ENCODE data around the gene SLC16A1.
"Not testable (repeated sequence)": the region's sequence is repeated elsewhere in the genome, so short reads cannot be mapped to it uniquely, and the experiment has no call there.

The SLC16A1 gene

GRCh38 chr1:112955773-112956543, at the start of gene SLC16A1:
TSS of gene SLC16A1 (minus strand) at chr1:112956196. CDS start at chr1:112929308, 26,888 bp downstream.
- peak; percentile 82 for DNase-seq

- no peak for DNase-seq
These were observed 48.0 kb upstream of the SLC16A1 start for GRCh38 chr1:113003751-113004690.

- DNase-seq: no peak
These were observed 46.3 kb upstream of the SLC16A1 start for GRCh38 chr1:113002297-113002696.

GRCh38 chr1:112998592-112999235, 42.7 kb upstream of the SLC16A1 start:
- DNase-seq: no peak

- no peak for DNase-seq
These were observed 41.8 kb upstream of the SLC16A1 start for GRCh38 chr1:112997781-112998180.

- no peak for DNase-seq
These were observed 39.9 kb upstream of the SLC16A1 start for GRCh38 chr1:112995890-112996289.

GRCh38 chr1:112995021-112995420, 39.0 kb upstream of the SLC16A1 start:
- not testable (repeated sequence) for DNase-seq

- no peak for DNase-seq
These were observed 36.8 kb upstream of the SLC16A1 start for GRCh38 chr1:112992780-112993179.

GRCh38 chr1:112991402-112992120, 35.6 kb upstream of the SLC16A1 start:
- DNase-seq: no peak

- no peak for DNase-seq
These were observed 34.3 kb upstream of the SLC16A1 start for GRCh38 chr1:112990271-112990670.

GRCh38 chr1:112988367-112988766, 32.4 kb upstream of the SLC16A1 start:
- no peak for DNase-seq

- DNase-seq: no peak
These were observed 29.1 kb upstream of the SLC16A1 start for GRCh38 chr1:112985123-112985522.

GRCh38 chr1:112983537-112984131, 27.6 kb upstream of the SLC16A1 start:
- DNase-seq: no peak

GRCh38 chr1:112982853-112983536, 27.0 kb upstream of the SLC16A1 start:
- DNase-seq: no peak

GRCh38 chr1:112982328-112982727, 26.3 kb upstream of the SLC16A1 start:
- DNase-seq: no peak

GRCh38 chr1:112981834-112982233, 25.8 kb upstream of the SLC16A1 start:
- not testable (repeated sequence) for DNase-seq

GRCh38 chr1:112981426-112981825, 25.4 kb upstream of the SLC16A1 start:
- DNase-seq: no peak

GRCh38 chr1:112975336-112975735, 19.3 kb upstream of the SLC16A1 start:
- no peak for DNase-seq

- DNase-seq: no peak
These were observed 18.6 kb upstream of the SLC16A1 start for GRCh38 chr1:112974646-112975045.

GRCh38 chr1:112973788-112974187, 17.8 kb upstream of the SLC16A1 start:
- DNase-seq: no peak

- no peak for DNase-seq
These were observed 15.0 kb upstream of the SLC16A1 start for GRCh38 chr1:112971006-112971405.

GRCh38 chr1:112964347-112964746, 8.4 kb upstream of the SLC16A1 start:
- DNase-seq: no peak
